CD4-positive, alpha-beta T cell treated with Interleukin-21 for 1 hour (primary cell): ENCODE measurements around the gene GSDME.
"Not testable (repeated sequence)": the region's sequence is repeated elsewhere in the genome, so short reads cannot be mapped to it uniquely, and the experiment has no call there.

Experiments used
- DNase-seq: peaks from one replicate; pipeline ENCODE4 v3.0.0-alpha.2; 2020

Gene GSDME

GRCh38 chr7:24757353-24758275 is at the start of gene GSDME:
TSS of gene GSDME (minus strand) at chr7:24757464. CDS start at chr7:24749774, 7,690 bp downstream.
- no peak for DNase-seq

GRCh38 chr7:24802300-24802699 is 45.0 kb upstream of the GSDME start:
- no peak for DNase-seq

- no peak for DNase-seq
These were observed 44.6 kb upstream of the GSDME start for GRCh38 chr7:24801883-24802282.

GRCh38 chr7:24800667-24801066 is 43.4 kb upstream of the GSDME start:
- DNase-seq = no peak

- DNase-seq = no peak
These were observed 42.8 kb upstream of the GSDME start for GRCh38 chr7:24800073-24800472.

- no peak for DNase-seq
These were observed 42.2 kb upstream of the GSDME start for GRCh38 chr7:24799506-24799905.

- DNase-seq = no peak
These were observed 41.0 kb upstream of the GSDME start for GRCh38 chr7:24798261-24798660.

GRCh38 chr7:24797270-24797669 is 40.0 kb upstream of the GSDME start:
- DNase-seq = no peak

- no peak for DNase-seq
These were observed 38.1 kb upstream of the GSDME start for GRCh38 chr7:24795407-24795767.

- DNase-seq = not testable (repeated sequence)
These were observed 37.6 kb upstream of the GSDME start for GRCh38 chr7:24794751-24795406.

- no peak for DNase-seq
These were observed 36.9 kb upstream of the GSDME start for GRCh38 chr7:24793982-24794648.

GRCh38 chr7:24788961-24789576 is 31.8 kb upstream of the GSDME start:
- no peak for DNase-seq

GRCh38 chr7:24788075-24788474 is 30.8 kb upstream of the GSDME start:
- DNase-seq = no peak

GRCh38 chr7:24786941-24787340 is 29.7 kb upstream of the GSDME start:
- no peak for DNase-seq

- no peak for DNase-seq
These were observed 29.0 kb upstream of the GSDME start for GRCh38 chr7:24786306-24786705.

- no peak for DNase-seq
These were observed 27.0 kb upstream of the GSDME start for GRCh38 chr7:24784277-24784676.

GRCh38 chr7:24783698-24784097 is 26.4 kb upstream of the GSDME start:
- no peak for DNase-seq

- DNase-seq = no peak
These were observed 23.8 kb upstream of the GSDME start for GRCh38 chr7:24781106-24781505.

GRCh38 chr7:24779283-24779655 is 22.0 kb upstream of the GSDME start:
- DNase-seq = no peak

GRCh38 chr7:24778543-24779282 is 21.4 kb upstream of the GSDME start:
- no peak for DNase-seq

GRCh38 chr7:24777806-24778205 is 20.5 kb upstream of the GSDME start:
- DNase-seq = no peak

GRCh38 chr7:24773646-24774045 is 16.4 kb upstream of the GSDME start:
- DNase-seq = no peak

- DNase-seq = no peak
These were observed 12.6 kb upstream of the GSDME start for GRCh38 chr7:24769851-24770250.
